Effector memory CD8-positive, alpha-beta T cell (primary cell): ENCODE data around the gene RWDD1.

Source experiments
- ATAC-seq: fragments of 150-1000 bp; cut with Tn5 transposase; replicated peaks from 2 replicates; pipeline ENCODE4 v1.10.0; 2021; ENCODE audit warnings: mild to moderate bottlenecking, moderate library complexity
- DNase-seq, 3 experiments: peaks; one replicate each; pipeline ENCODE4 v3.0.0; 2021
- H3K27ac Mint-ChIP-seq, 2 donors: one replicate each; pipeline ENCODE4 v1.8.0; 2022; ENCODE audit warnings: mild to moderate bottlenecking in 2 of 2, mixed read lengths in 2 of 2, moderate library complexity in 2 of 2
- H3K27me3 Mint-ChIP-seq, 2 donors: one replicate each; pipeline ENCODE4 v1.8.0; 2022; ENCODE audit warnings: mixed read lengths in 2 of 2
- H3K36me3 Mint-ChIP-seq: one replicate; pipeline ENCODE4 v1.8.0; 2022; ENCODE audit warnings: mild to moderate bottlenecking, moderate library complexity, mixed read lengths; ENCODE audit not compliant: insufficient read depth
- H3K4me1 Mint-ChIP-seq, 2 donors: one replicate each; pipeline ENCODE4 v1.8.0; 2022; ENCODE audit warnings: low read depth in 2 of 2, mixed read lengths in 2 of 2
- H3K4me3 Mint-ChIP-seq, 2 donors: one replicate each; pipeline ENCODE4 v1.8.0; 2022; ENCODE audit warnings: mild to moderate bottlenecking in 2 of 2, mixed read lengths in 2 of 2, moderate library complexity in 2 of 2
- H3K9me3 Mint-ChIP-seq, 2 donors: one replicate each; pipeline ENCODE4 v1.8.0; 2022; ENCODE audit warnings: mixed read lengths in 2 of 2
- total RNA-seq, 9 experiments: gene quantifications; one replicate each; lab custom pipeline; 2026; lab: John Stamatoyannopoulos, UW

The RWDD1 gene, protein sequence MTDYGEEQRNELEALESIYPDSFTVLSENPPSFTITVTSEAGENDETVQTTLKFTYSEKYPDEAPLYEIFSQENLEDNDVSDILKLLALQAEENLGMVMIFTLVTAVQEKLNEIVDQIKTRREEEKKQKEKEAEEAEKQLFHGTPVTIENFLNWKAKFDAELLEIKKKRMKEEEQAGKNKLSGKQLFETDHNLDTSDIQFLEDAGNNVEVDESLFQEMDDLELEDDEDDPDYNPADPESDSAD
- 37.0 to 84.5 (median 59.8) reads per million in 9 experiments for total RNA-seq

DNA sequence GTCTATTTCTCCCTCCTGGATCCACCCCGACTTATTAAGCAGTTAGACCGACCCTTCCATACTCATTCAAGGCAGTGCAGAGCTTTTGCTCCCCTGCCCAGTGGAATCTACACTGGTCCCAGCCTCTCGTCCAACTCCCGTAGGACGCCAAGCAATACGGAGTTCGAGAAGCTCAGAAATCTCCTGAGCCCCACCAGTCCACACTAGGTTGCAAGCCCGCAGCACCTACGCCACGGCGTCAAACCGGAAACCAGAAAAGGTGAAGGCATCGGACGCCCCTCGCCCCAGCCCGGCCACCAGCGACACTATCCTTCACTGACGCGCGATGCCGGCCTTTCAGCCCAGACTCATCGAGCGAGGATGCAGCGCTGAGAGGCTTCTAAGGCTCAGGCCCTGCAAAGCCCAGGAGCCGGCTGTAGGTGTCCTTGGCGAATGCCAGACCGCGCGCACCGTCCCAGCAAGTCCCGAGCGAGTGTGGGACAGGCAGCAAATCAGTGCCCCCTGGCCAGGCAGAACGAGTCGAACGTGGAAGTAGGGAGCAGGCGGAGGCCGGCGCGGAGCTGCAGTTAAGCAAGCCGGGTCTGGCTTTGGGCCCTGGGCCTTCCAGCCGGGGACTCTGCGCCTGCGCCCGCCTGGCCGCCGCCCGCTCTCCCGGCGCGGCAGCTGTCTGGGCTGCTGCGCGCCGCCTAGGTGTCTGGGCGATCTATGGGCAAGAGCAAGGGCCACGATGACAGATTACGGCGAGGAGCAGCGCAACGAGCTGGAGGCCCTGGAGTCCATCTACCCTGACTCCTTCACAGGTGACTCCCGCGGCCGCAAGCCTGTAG is at the start of gene RWDD1:
RWDD1 (plus strand) TSS at position 649 of the 827 bp plus-strand sequence; CDS start at position 728, 79 bp downstream.
- ATAC-seq (peak; percentile 89), DNase-seq (peak; percentile 97 to 98 (median 98))
- H3K4me3 Mint-ChIP-seq: peak within 1 kb of the TSS; percentile 88 to 98
- H3K9me3 Mint-ChIP-seq: no peaks in the 10 kb centered on the region
- H3K27ac Mint-ChIP-seq: peak within 1 kb of the TSS; percentile 95 to 99
- peaks cover 21% of the 10 kb centered on the region for H3K36me3 Mint-ChIP-seq
- H3K4me1 Mint-ChIP-seq: peaks cover 22 to 32% of the 10 kb centered on the region in 2 donors
- H3K27me3 Mint-ChIP-seq: no peaks in the 10 kb centered on the region

DNA sequence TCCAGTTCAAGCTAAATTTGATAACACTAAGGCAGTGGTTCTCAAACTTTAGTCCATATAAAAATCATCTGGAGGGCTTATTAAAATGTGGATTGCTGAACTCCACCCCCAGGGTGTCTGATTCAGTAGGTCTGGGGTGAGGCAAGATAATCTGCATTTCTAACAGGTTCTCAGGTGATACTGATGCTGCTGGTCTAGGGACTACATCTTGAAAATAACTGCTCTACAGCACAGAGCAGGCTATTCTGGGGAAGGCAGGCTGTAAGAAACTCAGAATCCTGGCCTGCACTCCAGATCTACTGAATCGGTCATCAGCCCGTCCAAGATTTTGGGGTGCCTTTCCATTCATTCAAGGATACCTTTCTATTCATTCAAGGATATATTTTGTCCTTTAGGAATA is 48.4 kb upstream of the RWDD1 start:
- no peak for ATAC-seq
- Mint-ChIP-seq H3K4me3 (no peak overlapping the region), H3K27me3 (peaks cover 21 to 24% of the 10 kb centered on the region in 2 donors), H3K9me3 (no peaks in the 10 kb centered on the region), H3K27ac (no peak overlapping the region), H3K36me3 (no peaks in the 10 kb centered on the region), H3K4me1 (no peaks in the 10 kb centered on the region)
- DNase-seq: no peak

DNA sequence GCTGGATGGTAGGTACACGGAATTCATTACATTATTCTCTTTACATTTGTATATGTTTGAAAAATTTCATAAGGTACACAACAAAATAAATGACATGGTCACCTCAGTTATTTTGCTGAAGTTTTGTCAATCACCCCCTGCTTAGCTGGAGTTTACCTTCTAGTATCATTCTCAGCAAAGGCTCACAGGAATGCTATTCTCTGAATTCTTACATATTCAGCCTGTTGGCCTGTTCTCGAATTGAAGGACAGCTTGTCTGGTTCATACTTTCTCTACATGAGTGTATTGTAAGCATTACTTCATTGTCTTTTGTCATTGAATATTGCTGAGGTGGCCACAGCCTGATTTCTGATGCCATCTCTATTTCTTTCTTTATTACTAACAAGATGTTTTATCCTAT is 47.1 kb upstream of the RWDD1 start:
- H3K36me3 Mint-ChIP-seq: no peaks in the 10 kb centered on the region
- no peaks in the 10 kb centered on the region for H3K9me3 Mint-ChIP-seq
- DNase-seq: no peak
- no peaks in the 10 kb centered on the region for H3K4me1 Mint-ChIP-seq
- peaks cover 16 to 17% of the 10 kb centered on the region in 2 donors for H3K27me3 Mint-ChIP-seq
- ATAC-seq: no peak
- no peak overlapping the region for H3K27ac Mint-ChIP-seq
- H3K4me3 Mint-ChIP-seq: no peak overlapping the region

DNA sequence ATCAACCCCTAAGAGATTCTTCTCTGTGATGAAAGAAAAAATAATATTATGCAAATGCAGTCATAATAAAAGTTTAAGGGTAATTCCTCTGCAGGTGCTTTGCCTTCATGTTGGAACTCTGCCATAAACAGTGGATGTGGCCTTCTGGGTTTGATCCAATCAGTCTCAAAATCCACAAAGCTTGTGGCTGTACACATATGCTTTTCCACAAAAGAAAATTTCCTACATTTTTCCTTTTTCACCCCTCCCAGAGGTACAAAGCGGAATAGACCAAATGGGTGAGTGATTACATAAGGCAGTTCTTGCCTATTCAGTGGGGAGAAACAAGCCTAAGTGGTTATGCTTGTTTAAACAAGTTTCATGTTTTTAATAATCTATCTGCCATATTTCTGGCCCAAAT is 43.2 kb upstream of the RWDD1 start:
- no peak for ATAC-seq
- no peaks in the 10 kb centered on the region for H3K4me1 Mint-ChIP-seq

DNA sequence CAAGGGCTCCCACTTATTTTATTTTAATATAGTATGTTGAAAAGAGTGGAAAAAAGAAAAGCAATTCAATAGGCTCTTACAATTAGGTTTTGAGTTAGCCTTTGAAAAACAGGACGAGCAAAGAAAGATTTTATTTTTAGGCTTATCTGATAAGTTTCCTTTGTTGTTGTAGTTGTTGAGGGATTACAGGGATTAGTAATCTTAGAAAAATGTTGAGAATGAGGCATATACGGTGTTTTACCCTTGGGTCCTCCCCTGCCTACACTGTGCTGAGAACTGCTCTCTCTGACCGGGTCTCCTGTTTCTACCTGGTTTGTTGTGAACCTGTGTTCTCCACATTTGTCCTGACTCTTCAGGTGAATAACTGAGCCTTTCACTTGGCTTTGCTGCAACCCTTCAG is 42.5 kb upstream of the RWDD1 start:
- Mint-ChIP-seq H3K4me3 (no peak overlapping the region), H3K9me3 (no peaks in the 10 kb centered on the region), H3K27me3 (peaks cover 30 to 50% of the 10 kb centered on the region in 2 donors), H3K36me3 (no peaks in the 10 kb centered on the region), H3K27ac (no peak overlapping the region), H3K4me1 (no peaks in the 10 kb centered on the region)
- DNase-seq (no peak), ATAC-seq (no peak)

More for the DNA sequence above, 43.2 kb upstream of the RWDD1 start:
- Mint-ChIP-seq H3K27ac (no peak overlapping the region), H3K27me3 (peaks cover 24 to 44% of the 10 kb centered on the region in 2 donors), H3K4me3 (no peak overlapping the region), H3K9me3 (no peaks in the 10 kb centered on the region), H3K36me3 (no peaks in the 10 kb centered on the region)
- DNase-seq: no peak

DNA sequence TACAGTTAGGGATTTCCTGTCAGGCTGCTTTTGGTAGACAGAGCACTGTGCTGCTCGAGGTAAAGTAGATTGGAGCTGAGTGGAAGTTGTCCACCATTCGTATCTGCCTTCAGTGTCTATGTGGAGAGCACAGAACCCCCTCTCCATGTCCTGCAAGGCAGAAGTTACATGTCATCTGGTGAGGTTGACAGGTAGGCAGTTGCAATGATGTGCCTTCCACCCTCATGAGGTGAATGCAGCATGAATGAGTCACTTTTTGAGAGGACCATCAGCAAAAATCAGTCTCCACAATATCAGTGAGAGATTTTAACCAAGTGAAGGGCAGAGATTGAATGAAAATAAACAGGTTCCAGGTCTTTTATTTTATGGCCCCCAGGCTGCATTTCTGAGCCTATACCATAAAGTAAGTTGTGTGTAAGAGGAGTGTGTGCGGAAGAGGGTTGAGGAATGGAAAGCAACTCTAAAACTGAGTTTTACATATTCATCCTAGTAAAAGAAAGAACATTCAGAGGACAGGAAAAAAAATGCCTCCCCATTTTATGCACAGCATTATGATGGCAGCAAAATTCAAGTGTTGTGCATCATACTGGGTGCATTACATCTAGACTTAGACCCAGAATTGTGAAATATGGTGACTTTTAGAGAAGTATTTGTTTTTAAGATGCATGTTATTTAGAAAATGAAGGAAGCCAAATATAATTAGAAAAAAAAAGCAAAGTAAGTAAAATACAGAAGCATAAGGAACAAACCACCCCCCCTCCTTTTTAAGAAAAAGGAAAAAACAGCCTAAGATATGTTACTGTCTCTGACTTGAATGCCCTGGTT is 41.6 kb upstream of the RWDD1 start:
- Mint-ChIP-seq H3K27me3 (peaks cover 35 to 53% of the 10 kb centered on the region in 2 donors), H3K27ac (no peak overlapping the region), H3K9me3 (no peaks in the 10 kb centered on the region), H3K4me1 (no peaks in the 10 kb centered on the region), H3K4me3 (no peak overlapping the region), H3K36me3 (no peaks in the 10 kb centered on the region)
- ATAC-seq (no peak), DNase-seq (no peak)

DNA sequence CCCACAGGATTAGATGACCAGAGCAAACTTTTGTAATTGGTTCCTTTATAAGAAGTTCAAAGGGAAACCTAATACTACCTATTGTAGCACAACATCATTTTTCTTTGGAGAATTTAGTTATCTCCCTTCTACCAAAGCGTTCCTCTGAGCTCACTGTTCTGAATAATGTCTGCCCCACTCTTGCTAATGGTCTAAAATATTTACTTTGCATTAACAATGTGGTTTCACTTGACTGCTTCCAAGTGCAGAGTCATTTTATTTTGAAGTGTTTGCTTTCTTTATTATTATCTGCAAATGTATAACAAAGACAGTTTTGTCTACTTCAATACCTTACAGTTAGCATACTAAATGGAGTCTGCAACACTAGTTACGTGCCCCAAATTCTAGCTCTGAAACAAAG is 40.9 kb upstream of the RWDD1 start:
- Mint-ChIP-seq H3K9me3 (no peaks in the 10 kb centered on the region), H3K27me3 (peaks cover 35 to 53% of the 10 kb centered on the region in 2 donors), H3K36me3 (no peaks in the 10 kb centered on the region), H3K27ac (no peak overlapping the region), H3K4me3 (no peak overlapping the region), H3K4me1 (no peaks in the 10 kb centered on the region)
- DNase-seq: no peak
- no peak for ATAC-seq

DNA sequence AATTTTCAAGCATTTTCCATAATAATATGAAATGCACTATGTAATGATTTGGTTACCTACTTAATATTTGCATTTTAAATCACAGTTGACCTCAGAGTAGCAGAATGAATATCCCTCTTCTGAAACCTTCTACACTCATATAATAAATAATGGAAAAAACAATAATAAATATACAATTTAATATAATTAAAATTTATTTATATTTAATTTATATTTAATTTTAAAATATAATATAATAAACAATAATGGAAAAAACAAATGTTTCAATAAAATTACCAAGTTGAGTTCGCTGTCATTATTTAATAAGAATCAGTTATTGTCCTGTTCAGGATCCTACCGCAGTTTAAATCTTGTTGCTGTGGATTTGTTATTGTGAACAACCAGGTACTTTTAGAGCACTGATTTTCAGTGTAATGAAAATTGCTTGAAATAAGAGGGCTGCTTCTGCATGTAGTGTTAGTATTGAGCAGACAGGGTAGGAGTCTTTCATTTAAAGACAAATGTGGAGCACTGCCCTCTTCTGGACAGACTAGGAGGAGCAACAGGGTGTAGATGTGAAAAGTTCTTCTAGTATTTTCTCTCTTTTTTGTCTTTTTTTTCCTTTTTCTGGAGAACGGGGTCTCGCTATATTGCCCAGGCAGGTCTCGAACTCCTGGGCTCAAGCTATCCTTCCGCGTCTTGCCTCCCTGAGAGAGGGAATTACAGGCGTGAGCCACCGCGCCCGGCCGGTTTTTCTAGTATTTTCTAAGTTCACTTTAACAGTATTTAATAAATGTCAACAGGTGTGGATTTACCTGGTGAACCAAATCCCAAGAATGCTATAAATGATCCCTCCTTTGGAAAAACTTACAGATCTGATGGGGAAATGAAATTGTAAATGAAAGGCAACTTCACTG is 39.4 kb upstream of the RWDD1 start:
- Mint-ChIP-seq H3K36me3 (no peaks in the 10 kb centered on the region), H3K4me3 (no peak overlapping the region), H3K27me3 (peaks cover 35 to 43% of the 10 kb centered on the region in 2 donors), H3K27ac (no peak overlapping the region), H3K9me3 (no peaks in the 10 kb centered on the region), H3K4me1 (no peaks in the 10 kb centered on the region)
- ATAC-seq: peak; percentile 96
- DNase-seq: peak; percentile 66 to 69 (median 68)

DNA sequence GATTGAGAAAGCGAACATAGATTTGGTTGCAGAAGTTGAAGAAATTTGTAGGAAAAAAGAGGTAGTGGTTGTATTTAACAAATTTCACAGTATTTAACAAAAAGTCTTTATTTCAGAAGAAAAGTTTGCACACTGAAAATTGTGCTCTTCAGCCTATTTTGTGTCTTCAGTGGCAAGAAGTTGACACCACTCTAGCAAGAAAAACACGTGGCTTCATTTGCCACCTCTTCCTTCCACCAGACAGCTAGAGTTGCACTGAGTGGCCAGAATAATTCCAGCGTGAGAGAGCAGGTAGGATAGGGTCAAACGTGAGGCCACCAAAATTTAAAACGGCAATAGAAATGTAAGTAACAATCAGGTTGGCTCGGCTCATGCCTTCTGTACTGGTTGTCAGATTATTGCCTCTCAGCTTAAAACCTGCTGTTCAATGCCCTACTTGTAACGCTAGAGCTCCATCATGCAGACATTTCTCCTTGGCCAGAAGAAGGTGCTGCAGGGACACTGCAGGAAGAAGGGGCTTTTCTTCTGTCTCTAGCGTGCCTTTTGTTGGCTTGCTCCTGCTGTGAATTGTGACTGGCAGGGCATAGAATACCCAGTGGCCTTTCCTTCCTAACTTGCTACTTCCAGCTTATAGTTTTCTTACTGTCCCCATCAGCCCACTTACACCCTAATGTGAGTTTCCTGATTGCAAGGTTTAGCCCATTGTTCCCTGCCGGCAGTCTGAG is 37.9 kb upstream of the RWDD1 start:
- ATAC-seq: no peak
- no peaks in the 10 kb centered on the region for H3K4me1 Mint-ChIP-seq
- peaks cover 26 to 43% of the 10 kb centered on the region in 2 donors for H3K27me3 Mint-ChIP-seq
- H3K27ac Mint-ChIP-seq: no peak overlapping the region
- H3K9me3 Mint-ChIP-seq: no peaks in the 10 kb centered on the region
- no peaks in the 10 kb centered on the region for H3K36me3 Mint-ChIP-seq
- no peak for DNase-seq
- no peak overlapping the region for H3K4me3 Mint-ChIP-seq

DNA sequence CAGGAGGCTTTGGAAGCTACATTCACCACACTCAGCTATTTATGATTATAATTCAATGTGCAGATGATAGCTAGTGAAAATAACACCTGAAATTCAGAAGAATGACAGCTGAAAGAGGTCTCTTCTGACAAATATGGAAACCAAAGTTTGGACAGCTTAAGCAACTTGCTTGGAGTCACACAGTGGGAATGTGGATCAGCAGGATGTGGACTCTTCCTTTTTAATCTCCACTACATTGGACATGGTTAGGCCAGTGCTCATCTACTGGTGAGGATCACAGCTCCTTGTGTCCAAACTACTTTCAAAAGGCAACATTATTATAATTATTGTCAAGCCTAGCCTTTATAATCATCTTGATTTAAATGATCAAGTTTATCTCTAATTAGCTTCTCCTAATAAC is 36.2 kb upstream of the RWDD1 start:
- Mint-ChIP-seq H3K36me3 (no peaks in the 10 kb centered on the region), H3K4me1 (no peaks in the 10 kb centered on the region), H3K4me3 (no peak overlapping the region), H3K9me3 (no peaks in the 10 kb centered on the region), H3K27me3 (peaks cover 17 to 32% of the 10 kb centered on the region in 2 donors), H3K27ac (no peak overlapping the region)
- ATAC-seq (no peak), DNase-seq (no peak)

DNA sequence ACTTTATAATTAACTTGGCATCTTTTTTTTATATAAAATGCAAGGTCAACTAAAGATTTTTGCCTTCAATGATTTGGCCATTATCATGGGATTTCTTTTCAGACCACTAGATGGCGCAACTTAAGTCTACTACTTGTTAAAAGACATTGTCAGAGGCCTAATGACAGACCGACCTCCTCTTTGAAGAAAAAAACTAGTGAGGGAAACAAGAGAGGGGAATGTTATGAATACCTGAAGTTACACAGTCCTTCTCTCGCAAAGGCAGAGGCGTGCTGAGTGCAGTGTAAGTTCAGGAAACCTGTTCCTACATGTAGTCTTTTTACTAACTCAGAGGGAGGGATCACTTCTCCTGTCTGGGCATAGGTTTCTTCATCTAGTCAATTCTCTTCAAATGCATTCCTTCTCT is 35.1 kb upstream of the RWDD1 start:
- Mint-ChIP-seq H3K4me3 (no peak overlapping the region), H3K27me3 (peaks cover 27 to 35% of the 10 kb centered on the region in 2 donors), H3K4me1 (no peaks in the 10 kb centered on the region), H3K9me3 (no peaks in the 10 kb centered on the region), H3K27ac (no peak overlapping the region), H3K36me3 (no peaks in the 10 kb centered on the region)
- peak; percentile 67 for ATAC-seq
- peak; percentile 41 to 45 (median 44) for DNase-seq

DNA sequence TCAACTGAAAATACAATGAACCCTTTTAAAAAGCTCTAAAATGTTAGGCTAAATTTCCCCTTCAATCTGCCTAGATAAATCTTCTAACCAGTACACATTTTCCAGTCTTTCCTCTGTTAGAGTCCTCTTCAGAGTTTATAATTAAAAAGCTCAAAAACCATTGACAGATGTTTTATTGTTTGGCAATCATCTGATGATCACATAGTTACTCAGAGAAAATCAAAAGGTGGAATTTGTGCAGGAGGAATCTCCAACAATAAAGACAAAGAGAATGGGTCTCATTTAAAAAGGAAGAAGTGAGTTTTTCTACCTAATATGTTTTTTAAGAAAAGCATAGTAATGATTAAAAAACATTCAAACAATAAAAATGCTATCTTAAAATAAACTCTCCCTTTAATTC is 28.9 kb upstream of the RWDD1 start:
- Mint-ChIP-seq H3K27ac (no peak overlapping the region), H3K36me3 (no peaks in the 10 kb centered on the region), H3K4me3 (no peak overlapping the region), H3K27me3 (peaks cover 41 to 50% of the 10 kb centered on the region in 2 donors), H3K4me1 (no peaks in the 10 kb centered on the region), H3K9me3 (no peaks in the 10 kb centered on the region)
- no peak for DNase-seq
- no peak for ATAC-seq
